ENCODE results near the gene COQ8A. TPM values are rescaled to one million over a fixed set of nuclear protein-coding genes. Genes with fewer than 3 reads are reported as not detected.
A peak's percentile ranks its signal among the peaks of the same experiment; 100 is the strongest.

Gene COQ8A
- total and polyA plus RNA-seq, 2 experiments from 2014 or later = 45.1 to 59.7 TPM

DNA sequence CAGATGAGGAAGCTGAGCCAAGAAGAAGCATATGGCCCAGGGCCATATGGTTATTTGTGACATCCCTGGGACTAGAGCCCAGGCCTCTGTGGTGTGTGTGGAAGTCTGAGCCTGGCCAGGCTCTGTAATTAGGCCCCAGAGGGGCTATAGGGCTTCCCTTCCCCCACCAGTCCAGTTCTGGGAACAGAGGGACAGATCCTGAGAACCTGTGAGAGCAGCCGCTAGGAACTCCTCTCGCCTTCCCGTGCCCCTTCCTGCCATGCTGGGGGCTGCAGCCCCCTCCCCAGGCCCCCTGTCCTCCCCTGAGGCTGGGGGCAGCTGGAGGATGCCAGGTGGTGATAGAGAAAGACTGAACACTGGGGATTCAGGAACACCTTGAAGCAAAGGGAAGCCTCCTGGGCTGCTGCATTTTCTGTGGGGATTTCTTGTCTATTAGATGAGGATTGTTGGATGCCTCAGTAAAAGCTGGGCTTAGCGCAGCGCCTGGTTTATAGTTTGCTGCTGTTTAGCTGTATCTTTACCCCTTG lies 33.3 kb downstream of the COQ8A start:
- peak in 1 of 2 donors; percentile 53 for DNase-seq (ENCODE audit: low read depth in 1 of 2, low spot score in 1 of 2)
- Histone ChIP-seq H3K36me3 (no peaks in the 10 kb centered on the region), H3K27ac (peak overlapping the region; percentile 70), H3K4me1 (ENCODE audit: low read depth) (peaks cover 20% of the 10 kb centered on the region), H3K27me3 (no peaks in the 10 kb centered on the region), H3K4me3 (no peak overlapping the region), H3K9me3 (ENCODE audit: low read depth) (no peaks in the 10 kb centered on the region)
- TF ChIP-seq, protein P1, sequence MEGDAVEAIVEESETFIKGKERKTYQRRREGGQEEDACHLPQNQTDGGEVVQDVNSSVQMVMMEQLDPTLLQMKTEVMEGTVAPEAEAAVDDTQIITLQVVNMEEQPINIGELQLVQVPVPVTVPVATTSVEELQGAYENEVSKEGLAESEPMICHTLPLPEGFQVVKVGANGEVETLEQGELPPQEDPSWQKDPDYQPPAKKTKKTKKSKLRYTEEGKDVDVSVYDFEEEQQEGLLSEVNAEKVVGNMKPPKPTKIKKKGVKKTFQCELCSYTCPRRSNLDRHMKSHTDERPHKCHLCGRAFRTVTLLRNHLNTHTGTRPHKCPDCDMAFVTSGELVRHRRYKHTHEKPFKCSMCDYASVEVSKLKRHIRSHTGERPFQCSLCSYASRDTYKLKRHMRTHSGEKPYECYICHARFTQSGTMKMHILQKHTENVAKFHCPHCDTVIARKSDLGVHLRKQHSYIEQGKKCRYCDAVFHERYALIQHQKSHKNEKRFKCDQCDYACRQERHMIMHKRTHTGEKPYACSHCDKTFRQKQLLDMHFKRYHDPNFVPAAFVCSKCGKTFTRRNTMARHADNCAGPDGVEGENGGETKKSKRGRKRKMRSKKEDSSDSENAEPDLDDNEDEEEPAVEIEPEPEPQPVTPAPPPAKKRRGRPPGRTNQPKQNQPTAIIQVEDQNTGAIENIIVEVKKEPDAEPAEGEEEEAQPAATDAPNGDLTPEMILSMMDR (IDR thresholded peaks at IDR 0.05; ENCODE audit: low read depth, low read length) = no peak

DNA sequence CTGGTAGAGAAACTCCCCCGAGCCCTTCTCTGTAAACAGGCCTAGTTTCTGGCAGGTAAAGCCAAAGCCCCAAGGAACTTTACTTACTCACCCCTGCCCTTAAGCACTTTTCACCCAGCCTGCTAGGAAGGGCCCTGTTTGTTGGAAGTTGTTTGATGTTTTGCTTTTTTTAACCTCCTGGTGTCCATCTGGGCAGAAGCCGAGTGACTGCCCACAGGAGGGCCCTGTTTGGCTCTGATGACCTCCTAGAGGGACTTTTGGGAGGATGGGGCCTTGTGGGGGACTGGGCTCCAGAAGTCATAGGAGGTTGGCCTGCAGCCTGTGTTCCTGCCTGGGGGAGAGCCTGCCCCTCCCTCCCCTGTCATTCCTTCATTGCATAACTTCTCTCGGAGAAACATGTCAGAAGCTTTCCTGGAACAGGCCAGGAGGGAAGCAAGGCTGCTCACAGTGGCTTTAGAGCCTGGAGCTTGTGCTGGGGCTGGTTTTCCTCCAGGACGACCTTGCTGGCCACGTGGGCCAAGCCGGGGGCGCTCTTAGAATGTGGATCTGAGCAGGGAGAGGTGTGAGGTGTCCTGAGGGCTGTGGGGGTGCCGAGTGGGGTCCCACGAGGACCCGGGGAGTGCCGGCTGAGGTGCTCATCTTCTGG lies 33.9 kb downstream of the COQ8A start:
- no peak overlapping the region for H3K4me3 ChIP-seq
- no peaks in the 10 kb centered on the region for H3K36me3 ChIP-seq
- TF ChIP-seq, protein P1 (IDR thresholded peaks at IDR 0.05; ENCODE audit: low read depth, low read length) = peak; percentile 12
- H3K9me3 ChIP-seq (ENCODE audit: low read depth) = no peaks in the 10 kb centered on the region
- DNase-seq (ENCODE audit: low read depth in 1 of 2, low spot score in 1 of 2) = peak in 1 of 2 donors; percentile 81
- H3K4me1 ChIP-seq (ENCODE audit: low read depth) = peaks cover 22% of the 10 kb centered on the region
- peak overlapping the region; percentile 70 for H3K27ac ChIP-seq
- H3K27me3 ChIP-seq = no peaks in the 10 kb centered on the region

DNA sequence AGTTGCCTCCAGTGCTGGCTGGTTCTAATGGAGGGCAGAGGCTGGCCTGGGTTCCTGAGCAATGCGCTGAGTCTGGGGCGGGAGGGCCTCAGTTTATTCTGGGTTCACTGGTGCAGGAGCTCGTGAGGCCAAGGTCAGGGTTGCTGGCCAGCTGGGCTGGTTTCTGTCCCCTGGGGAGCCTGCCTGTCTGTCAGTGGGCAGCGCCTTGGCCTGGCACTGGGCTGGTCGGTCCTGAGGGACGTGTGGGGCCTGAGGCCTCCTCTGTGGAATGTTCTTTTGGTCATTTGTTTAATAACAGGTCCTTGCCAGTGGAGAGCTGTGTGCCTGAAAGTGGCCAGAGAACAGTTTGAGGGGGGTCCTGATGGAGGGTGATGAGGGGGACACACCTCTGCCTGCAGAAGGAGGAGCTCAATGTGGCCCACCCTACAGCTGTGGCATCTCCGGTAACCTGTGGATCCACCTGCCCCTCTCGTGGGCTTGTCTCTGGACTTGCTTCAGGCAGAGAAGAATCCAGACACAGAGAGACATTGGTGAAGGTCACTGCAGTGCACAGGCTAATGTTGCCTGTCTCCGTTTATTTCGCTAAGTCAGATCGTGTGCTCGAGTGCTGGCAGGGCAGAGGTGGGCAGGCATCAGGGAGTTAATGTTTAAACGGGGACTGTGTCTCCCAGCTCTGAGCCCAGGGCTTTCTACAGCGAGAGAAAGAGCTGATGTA lies 34.6 kb downstream of the COQ8A start:
- H3K36me3 ChIP-seq = no peaks in the 10 kb centered on the region
- no peaks in the 10 kb centered on the region for H3K27me3 ChIP-seq
- H3K4me1 ChIP-seq (ENCODE audit: low read depth) = peaks cover 29% of the 10 kb centered on the region
- peak overlapping the region; percentile 70 for H3K27ac ChIP-seq
- no peaks in the 10 kb centered on the region for H3K9me3 ChIP-seq (ENCODE audit: low read depth)
- peak in 1 of 2 donors; percentile 33 for DNase-seq (ENCODE audit: low read depth in 1 of 2, low spot score in 1 of 2)
- TF ChIP-seq, protein P1 (IDR thresholded peaks at IDR 0.05; ENCODE audit: low read depth, low read length) = no peak
- no peak overlapping the region for H3K4me3 ChIP-seq

DNA sequence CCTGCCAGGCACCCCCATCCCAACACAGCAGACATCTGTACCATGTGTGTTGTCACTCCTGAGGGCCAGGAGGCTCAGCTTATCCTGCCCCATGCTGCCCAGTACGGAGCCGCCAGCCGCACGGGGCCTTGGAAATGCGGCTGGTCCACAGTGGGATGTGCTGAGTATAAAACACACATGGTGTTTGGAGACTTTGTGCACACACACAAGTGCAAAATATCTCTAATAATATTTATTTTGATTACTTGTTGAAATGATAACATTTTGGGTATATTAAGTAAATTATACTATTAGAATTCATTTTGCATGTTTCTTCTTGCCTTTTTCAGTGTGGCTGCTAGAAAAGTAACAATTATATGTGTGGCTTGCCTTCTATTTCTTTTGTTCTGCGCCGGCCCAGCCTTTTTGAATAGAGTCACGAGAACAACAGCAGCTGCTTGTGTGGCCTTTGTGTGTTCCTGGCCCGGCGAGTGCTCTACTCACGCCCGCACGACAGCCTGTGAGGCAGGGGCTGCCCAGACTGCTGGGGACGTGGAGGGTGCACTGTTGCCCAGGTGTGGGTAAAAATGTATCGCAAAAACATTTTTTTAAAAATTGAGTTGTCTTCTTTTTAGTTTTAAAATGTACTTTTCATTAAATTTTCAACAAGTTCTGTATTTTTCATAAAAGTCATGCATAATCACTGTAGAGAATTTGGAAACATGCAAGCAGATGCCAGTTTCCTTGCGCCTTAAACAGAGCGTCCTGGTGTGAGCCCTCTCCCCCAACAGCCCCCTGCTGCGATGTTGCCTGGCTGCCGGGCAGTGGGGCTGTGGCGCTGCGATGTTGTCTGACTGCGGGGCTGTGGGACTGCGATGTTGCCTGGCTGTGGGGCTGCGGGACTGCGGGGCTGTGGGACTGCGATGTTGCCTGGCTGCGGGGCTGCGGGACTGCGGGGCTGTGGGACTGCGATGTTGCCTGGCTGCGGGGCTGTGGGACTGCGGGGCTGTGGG lies 35.5 kb downstream of the COQ8A start:
- Histone ChIP-seq H3K27me3 (no peaks in the 10 kb centered on the region), H3K36me3 (no peaks in the 10 kb centered on the region), H3K9me3 (ENCODE audit: low read depth) (no peaks in the 10 kb centered on the region), H3K27ac (peak overlapping the region; percentile 70), H3K4me1 (ENCODE audit: low read depth) (peaks cover 37% of the 10 kb centered on the region), H3K4me3 (no peak overlapping the region)
- TF ChIP-seq, protein P1 (IDR thresholded peaks at IDR 0.05; ENCODE audit: low read depth, low read length) = no peak
- DNase-seq (ENCODE audit: low read depth in 1 of 2, low spot score in 1 of 2) = no peak

Measured in cardiac muscle cell (in vitro differentiated cells and primary cell).